ENCODE measurements around the gene VSIG4.
"Not testable (repeated sequence)": the region's sequence is repeated elsewhere in the genome, so short reads cannot be mapped to it uniquely, and the experiment has no call there.

GRCh38 chrX:65975161-65975751 lies 64.6 kb downstream of the VSIG4 start:
- TF ChIP-seq CTCF (IDR thresholded peaks at IDR 0.05; ENCODE audit: control extremely low read depth in 1 of 3, insufficient read depth in 1 of 3, low read depth in 1 of 3, low read length in 3 of 3); PHF8 (conservative IDR thresholded peaks at IDR 0.05; ENCODE audit: low read depth, low read length); POLR2A (IDR thresholded peaks at IDR 0.05; ENCODE audit: control extremely low read depth in 1 of 2, low read depth in 2 of 2, low read length in 2 of 2); EZH2 (IDR thresholded peaks at IDR 0.05; ENCODE audit: low read depth, low read length, severe bottlenecking); JUN (IDR thresholded peaks at IDR 0.05; ENCODE audit: low read depth, low read length); RAD21 (IDR thresholded peaks at IDR 0.05 in 1 of 2, conservative IDR thresholded peaks at IDR 0.05 in 1 of 2; ENCODE audit: low read depth in 2 of 2, low read length in 2 of 2); ATF2 (IDR thresholded peaks at IDR 0.05; ENCODE audit: low read length); GTF2F1 (IDR thresholded peaks at IDR 0.05; ENCODE audit: borderline replicate concordance, low read depth, low read length); POLR2AphosphoS5 (IDR thresholded peaks at IDR 0.05; ENCODE audit: low read depth, low read length): not testable (repeated sequence)

Measured in H1 (cell line).